ENCODE data around the gene ADAMTS18.
"Not testable (repeated sequence)": the region's sequence is repeated elsewhere in the genome, so short reads cannot be mapped to it uniquely, and the experiment has no call there.

ADAMTS18 gene

GRCh38 chr16:77434530-77435271, at the start of gene ADAMTS18:
TSS of gene ADAMTS18 (minus strand) at chr16:77435034. CDS start at chr16:77434695, 339 bp downstream.
- peak within 1 kb of the TSS; percentile 51; the same call in 1 of the 2 replicates for H3K4me3 ChIP-seq (ENCODE audit: low read length)
- no peaks in the 10 kb centered on the region; the same call in 1 of the 2 replicates for H3K4me1 ChIP-seq (ENCODE audit: control insufficient read depth, insufficient read depth, low read length)
- no peak for DNase-seq (ENCODE audit: low read depth, low spot score)
- peaks cover 16% of the 10 kb centered on the region for H3K27me3 ChIP-seq (ENCODE audit: control insufficient read depth, insufficient read depth, low read length)
- H3K36me3 ChIP-seq (ENCODE audit: control insufficient read depth, insufficient read depth, low read length) = no peaks in the 10 kb centered on the region
- H3K9me3 ChIP-seq (ENCODE audit: control insufficient read depth, insufficient read depth, low read length) = no peaks in the 10 kb centered on the region
- H3K27ac ChIP-seq (ENCODE audit: low read length) = no peak within 1 kb of the TSS
- no CpG with 5 or more reads among the region's 92 CpGs for WGBS (ENCODE audit: insufficient coverage, insufficient read length)

DNA sequence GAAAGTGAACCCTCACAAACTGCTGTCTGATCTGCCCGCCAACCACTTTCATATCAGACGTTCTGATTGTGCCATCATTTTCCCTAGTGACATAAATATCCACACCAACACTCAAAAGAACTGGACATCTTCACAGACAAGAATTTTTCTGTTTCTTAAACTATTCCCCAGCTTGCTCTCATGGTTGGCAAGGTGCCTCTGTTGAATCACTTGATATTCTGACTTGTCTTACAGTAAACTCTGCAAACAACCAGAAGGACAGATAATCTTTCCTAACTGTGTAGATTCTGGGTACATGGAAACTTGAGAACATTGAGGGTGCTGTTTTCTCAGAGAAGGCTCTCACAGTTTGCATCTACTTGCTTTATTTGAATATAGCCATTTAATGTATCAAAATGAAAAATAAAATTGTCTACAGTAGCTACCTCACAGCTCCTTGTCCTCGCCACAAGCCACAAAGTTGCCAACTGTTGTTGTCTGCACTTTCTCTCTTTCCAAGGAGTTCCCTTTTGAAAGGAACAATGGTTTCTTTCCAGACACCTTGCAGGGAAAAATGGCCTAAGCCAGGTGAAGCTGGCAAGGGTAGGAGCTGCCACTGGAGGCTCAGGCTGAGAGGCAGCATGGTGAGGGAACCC, 46.0 kb upstream of the ADAMTS18 start:
- no CpG with 5 or more reads among the region's 3 CpGs for WGBS (ENCODE audit: insufficient coverage, insufficient read length)

GRCh38 chr16:77472262-77472661, 37.4 kb upstream of the ADAMTS18 start:
- no peak for DNase-seq (ENCODE audit: low read depth, low spot score)
- no peaks in the 10 kb centered on the region for H3K4me1 ChIP-seq (ENCODE audit: control insufficient read depth, insufficient read depth, low read length)
- H3K27me3 ChIP-seq (ENCODE audit: control insufficient read depth, insufficient read depth, low read length) = no peaks in the 10 kb centered on the region
- no peak overlapping the region for H3K27ac ChIP-seq (ENCODE audit: low read length)
- WGBS (ENCODE audit: insufficient coverage, insufficient read length) = no CpG with 5 or more reads among the region's 1 CpG
- H3K4me3 ChIP-seq (ENCODE audit: low read length) = no peak overlapping the region
- no peaks in the 10 kb centered on the region for H3K9me3 ChIP-seq (ENCODE audit: control insufficient read depth, insufficient read depth, low read length)
- H3K36me3 ChIP-seq (ENCODE audit: control insufficient read depth, insufficient read depth, low read length) = no peaks in the 10 kb centered on the region

More for the DNA sequence above, 46.0 kb upstream of the ADAMTS18 start:
- no peaks in the 10 kb centered on the region for H3K4me1 ChIP-seq (ENCODE audit: control insufficient read depth, insufficient read depth, low read length)
- H3K4me3 ChIP-seq (ENCODE audit: low read length) = no peak overlapping the region
- no peak overlapping the region for H3K27ac ChIP-seq (ENCODE audit: low read length)
- H3K27me3 ChIP-seq (ENCODE audit: control insufficient read depth, insufficient read depth, low read length) = no peaks in the 10 kb centered on the region
- H3K36me3 ChIP-seq (ENCODE audit: control insufficient read depth, insufficient read depth, low read length) = no peaks in the 10 kb centered on the region
- DNase-seq (ENCODE audit: low read depth, low spot score) = no peak
- H3K9me3 ChIP-seq (ENCODE audit: control insufficient read depth, insufficient read depth, low read length) = no peaks in the 10 kb centered on the region

GRCh38 chr16:77470851-77471250, 36.0 kb upstream of the ADAMTS18 start:
- Histone ChIP-seq H3K27me3 (ENCODE audit: control insufficient read depth, insufficient read depth, low read length) (no peaks in the 10 kb centered on the region), H3K9me3 (ENCODE audit: control insufficient read depth, insufficient read depth, low read length) (no peaks in the 10 kb centered on the region), H3K4me3 (ENCODE audit: low read length) (no peak overlapping the region), H3K4me1 (ENCODE audit: control insufficient read depth, insufficient read depth, low read length) (no peaks in the 10 kb centered on the region), H3K27ac (ENCODE audit: low read length) (no peak overlapping the region), H3K36me3 (ENCODE audit: control insufficient read depth, insufficient read depth, low read length) (no peaks in the 10 kb centered on the region)
- no peak for DNase-seq (ENCODE audit: low read depth, low spot score)

DNA sequence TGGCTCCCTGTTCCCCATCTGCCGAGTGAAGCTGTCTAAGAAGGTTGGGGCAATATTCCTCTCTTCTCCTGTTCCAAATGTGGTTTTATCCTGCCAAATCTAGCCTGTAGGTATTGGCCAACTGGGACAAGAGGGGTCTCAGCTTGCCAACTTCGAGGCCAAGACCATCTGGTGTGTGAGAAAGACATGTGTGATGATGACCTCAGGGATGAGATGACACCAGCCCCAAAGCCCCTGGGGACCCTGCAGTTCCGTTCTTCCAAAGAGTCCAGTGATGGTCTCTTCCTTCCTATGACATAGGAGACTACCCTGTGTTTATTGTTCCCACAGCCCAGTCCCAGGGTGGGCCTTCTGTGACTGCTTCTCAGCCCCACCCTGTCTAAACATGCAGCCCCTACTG, 34.8 kb upstream of the ADAMTS18 start:
- WGBS (ENCODE audit: insufficient coverage, insufficient read length) = no CpG with 5 or more reads among the region's 3 CpGs
- no peak for DNase-seq (ENCODE audit: low read depth, low spot score)

DNA sequence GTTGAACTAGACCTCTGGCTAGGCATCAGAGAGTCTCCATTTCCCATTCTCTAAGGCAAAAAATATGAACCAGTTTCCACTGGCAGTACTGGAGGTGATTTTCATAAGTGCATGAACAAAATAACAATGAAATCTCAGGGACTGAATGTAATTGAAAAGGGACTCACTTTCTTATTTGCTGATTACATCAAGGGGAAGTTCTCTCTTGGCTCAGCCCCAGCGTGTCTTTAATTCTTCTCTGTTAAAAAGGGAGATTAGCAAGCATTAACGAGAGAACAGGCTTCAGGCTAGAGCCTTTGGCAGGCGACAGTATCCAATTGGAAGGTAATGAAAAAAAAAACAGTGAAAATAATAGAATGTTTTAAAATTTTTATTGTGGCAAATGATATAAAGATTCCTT, 34.0 kb upstream of the ADAMTS18 start:
- DNase-seq (ENCODE audit: low read depth, low spot score) = no peak
- no CpG with 5 or more reads among the region's 3 CpGs for WGBS (ENCODE audit: insufficient coverage, insufficient read length)
- no peak overlapping the region for H3K27ac ChIP-seq (ENCODE audit: low read length)

More for the DNA sequence above, 34.8 kb upstream of the ADAMTS18 start:
- Histone ChIP-seq H3K36me3 (ENCODE audit: control insufficient read depth, insufficient read depth, low read length) (no peaks in the 10 kb centered on the region), H3K4me3 (ENCODE audit: low read length) (no peak overlapping the region), H3K27ac (ENCODE audit: low read length) (no peak overlapping the region), H3K4me1 (ENCODE audit: control insufficient read depth, insufficient read depth, low read length) (no peaks in the 10 kb centered on the region), H3K27me3 (ENCODE audit: control insufficient read depth, insufficient read depth, low read length) (no peaks in the 10 kb centered on the region), H3K9me3 (ENCODE audit: control insufficient read depth, insufficient read depth, low read length) (no peaks in the 10 kb centered on the region)

GRCh38 chr16:77467821-77468335, 33.0 kb upstream of the ADAMTS18 start:
- H3K27ac ChIP-seq (ENCODE audit: low read length) = no peak overlapping the region
- H3K4me3 ChIP-seq (ENCODE audit: low read length) = no peak overlapping the region
- H3K36me3 ChIP-seq (ENCODE audit: control insufficient read depth, insufficient read depth, low read length) = no peaks in the 10 kb centered on the region
- H3K27me3 ChIP-seq (ENCODE audit: control insufficient read depth, insufficient read depth, low read length) = no peaks in the 10 kb centered on the region
- no peaks in the 10 kb centered on the region for H3K4me1 ChIP-seq (ENCODE audit: control insufficient read depth, insufficient read depth, low read length)
- no CpG with 5 or more reads among the region's 6 CpGs for WGBS (ENCODE audit: insufficient coverage, insufficient read length)
- no peak for DNase-seq (ENCODE audit: low read depth, low spot score)
- no peaks in the 10 kb centered on the region for H3K9me3 ChIP-seq (ENCODE audit: control insufficient read depth, insufficient read depth, low read length)

More for the DNA sequence above, 34.0 kb upstream of the ADAMTS18 start:
- H3K27me3 ChIP-seq (ENCODE audit: control insufficient read depth, insufficient read depth, low read length) = no peaks in the 10 kb centered on the region
- H3K4me3 ChIP-seq (ENCODE audit: low read length) = no peak overlapping the region
- H3K4me1 ChIP-seq (ENCODE audit: control insufficient read depth, insufficient read depth, low read length) = no peaks in the 10 kb centered on the region
- H3K36me3 ChIP-seq (ENCODE audit: control insufficient read depth, insufficient read depth, low read length) = no peaks in the 10 kb centered on the region
- H3K9me3 ChIP-seq (ENCODE audit: control insufficient read depth, insufficient read depth, low read length) = no peaks in the 10 kb centered on the region

DNA sequence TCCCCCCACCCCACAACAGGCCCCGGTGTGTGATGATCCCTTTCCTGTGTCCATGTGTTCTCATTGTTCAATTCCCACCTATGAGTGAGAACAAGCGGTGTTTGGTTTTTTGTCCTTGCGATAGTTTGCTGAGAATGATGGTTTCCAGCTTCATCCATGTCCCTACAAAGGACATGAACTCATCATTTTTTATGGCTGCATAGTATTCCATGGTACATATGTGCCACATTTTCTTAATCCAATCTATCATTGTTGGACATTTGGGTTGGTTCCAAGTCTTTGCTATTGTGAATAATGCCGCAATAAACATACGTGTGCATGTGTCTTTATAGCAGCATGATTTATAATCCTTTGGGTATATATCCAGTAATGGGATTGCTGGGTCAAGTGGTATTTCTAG, 28.8 kb upstream of the ADAMTS18 start:
- not testable (repeated sequence) for H3K27me3 ChIP-seq (ENCODE audit: control insufficient read depth, insufficient read depth, low read length); H3K27ac ChIP-seq (ENCODE audit: low read length); DNase-seq (ENCODE audit: low read depth, low spot score); H3K36me3 ChIP-seq (ENCODE audit: control insufficient read depth, insufficient read depth, low read length); H3K4me3 ChIP-seq (ENCODE audit: low read length); H3K9me3 ChIP-seq (ENCODE audit: control insufficient read depth, insufficient read depth, low read length); H3K4me1 ChIP-seq (ENCODE audit: control insufficient read depth, insufficient read depth, low read length)
- WGBS (ENCODE audit: insufficient coverage, insufficient read length) = no CpG with 5 or more reads among the region's 5 CpGs

GRCh38 chr16:77462894-77463293, 28.1 kb upstream of the ADAMTS18 start:
- H3K36me3 ChIP-seq (ENCODE audit: control insufficient read depth, insufficient read depth, low read length) = no peaks in the 10 kb centered on the region
- H3K27ac ChIP-seq (ENCODE audit: low read length) = no peak overlapping the region
- WGBS (ENCODE audit: insufficient coverage, insufficient read length) = no CpG with 5 or more reads among the region's 3 CpGs
- no peak overlapping the region for H3K4me3 ChIP-seq (ENCODE audit: low read length)
- H3K9me3 ChIP-seq (ENCODE audit: control insufficient read depth, insufficient read depth, low read length) = no peaks in the 10 kb centered on the region
- H3K27me3 ChIP-seq (ENCODE audit: control insufficient read depth, insufficient read depth, low read length) = no peaks in the 10 kb centered on the region
- no peaks in the 10 kb centered on the region for H3K4me1 ChIP-seq (ENCODE audit: control insufficient read depth, insufficient read depth, low read length)
- DNase-seq (ENCODE audit: low read depth, low spot score) = no peak

DNA sequence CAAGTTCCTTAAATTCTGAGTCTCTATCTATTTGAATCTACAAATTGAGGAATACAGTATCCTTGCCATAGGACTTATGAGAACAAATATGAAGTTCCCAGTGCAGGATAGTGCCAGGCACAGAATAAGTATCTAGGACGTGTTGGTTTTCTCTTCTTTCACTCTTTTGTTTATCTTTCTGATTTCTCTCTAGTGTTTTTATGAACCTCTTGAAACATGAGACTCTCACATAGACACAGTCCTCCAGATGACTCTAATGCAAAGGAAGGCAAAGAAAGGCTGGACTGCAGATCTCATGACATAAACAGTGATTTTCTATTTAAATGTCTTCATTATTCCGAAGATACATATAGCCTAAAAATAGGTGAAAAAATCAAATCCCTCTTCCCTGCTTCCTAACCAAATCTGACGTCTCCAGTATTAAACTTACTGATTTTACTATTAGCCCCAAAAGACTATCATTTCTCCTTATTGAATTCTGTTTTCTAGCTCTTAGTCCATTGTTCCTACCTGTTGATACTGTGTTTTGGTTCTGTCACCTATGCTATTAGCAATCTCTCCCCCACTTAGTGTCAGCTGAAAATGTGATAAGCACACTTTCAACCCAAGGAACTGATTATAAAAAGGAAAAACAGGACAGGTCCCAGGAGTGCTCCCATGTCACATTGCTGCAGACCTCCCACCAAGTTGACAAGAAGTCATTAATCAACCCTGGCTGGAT, 24.9 kb upstream of the ADAMTS18 start:
- no peaks in the 10 kb centered on the region for H3K27me3 ChIP-seq (ENCODE audit: control insufficient read depth, insufficient read depth, low read length)
- WGBS (ENCODE audit: insufficient coverage, insufficient read length) = no CpG with 5 or more reads among the region's 3 CpGs
- H3K4me3 ChIP-seq (ENCODE audit: low read length) = no peak overlapping the region
- no peak overlapping the region for H3K27ac ChIP-seq (ENCODE audit: low read length)
- H3K4me1 ChIP-seq (ENCODE audit: control insufficient read depth, insufficient read depth, low read length) = no peaks in the 10 kb centered on the region
- H3K9me3 ChIP-seq (ENCODE audit: control insufficient read depth, insufficient read depth, low read length) = no peaks in the 10 kb centered on the region
- no peak for DNase-seq (ENCODE audit: low read depth, low spot score)
- no peaks in the 10 kb centered on the region for H3K36me3 ChIP-seq (ENCODE audit: control insufficient read depth, insufficient read depth, low read length)
